K562 (cell line): Measurements from ENCODE around the gene HCAR1. TPM values are rescaled to one million over a fixed set of nuclear protein-coding genes. Genes with fewer than 3 reads are reported as not detected.

Experiments
- ATAC-seq: fragments of 200-7000 bp; cut with Tn5 transposase; 3 replicates; pipeline ENCODE4 v1.9.1; 2020; ENCODE audit warnings: moderate library complexity
- BruUV-seq: library from RNA; stranded (reverse); fragments of 400-500 nt; replicated peaks from 2 replicates; lab custom pipeline; 2021; lab: Mats Ljungman, UMichigan
- CTCF ChIA-PET: fragments of 300-600 bp; formaldehyde crosslinking; extraction: SDS; loops from one replicate; lab custom pipeline; 2021; ENCODE audit warnings: low intra/inter-chr PET ratio; lab: Yijun Ruan, JAX
- POLR2A ChIA-PET: fragments of 300-600, 350-650 bp; sonication (Branson Sonifier 250); formaldehyde crosslinking; extraction: SDS; loops from one replicate; lab custom pipeline; 2021; ENCODE audit warnings: antibody characterized with exemption, inconsistent platforms; lab: Yijun Ruan, JAX
- DNase-seq, 4 experiments: peaks; one replicate each; pipeline versions ENCODE4 v3.0.0 to v3.0.0-alpha.2; 2011 to 2018; ENCODE audit warnings: low spot score in 3 of 4, mixed read lengths in 3 of 4; ENCODE audit errors: extremely low read depth in 1 of 4
- FAIRE-seq: peaks from 2 replicates; lab custom pipeline; 2011; peaks lifted over from hg19 to GRCh38; lab: Jason Lieb, UNC
- H2AFZ ChIP-seq: 2 replicates; pipeline ENCODE4 v1.6.0; 2011; ENCODE audit warnings: low read depth, low read length, control low read depth, inconsistent platforms
- H3K27ac ChIP-seq: fragments of 200-600 bp; 3 replicates; pipeline ENCODE4 v1.8.0; 2011; ENCODE audit warnings: low read depth, mild to moderate bottlenecking, control low read depth, inconsistent platforms, low read length, moderate library complexity, mixed read lengths; ENCODE audit errors: extremely low read depth
- H3K27me3 ChIP-seq, 2 experiments: fragments of 300-600 bp in 1 of 2; 2 replicates in 1 of 2; 3 replicates in 1 of 2; pipeline versions ENCODE4 v1.6.0 to v1.8.0; 2011; ENCODE audit warnings: inconsistent platforms in 2 of 2, low read length in 2 of 2, mild to moderate bottlenecking in 1 of 2, mixed read lengths in 1 of 2, moderate library complexity in 1 of 2; ENCODE audit not compliant: control insufficient read depth in 2 of 2, insufficient read depth in 2 of 2
- H3K36me3 ChIP-seq: fragments of 300-600 bp; 3 replicates; pipeline ENCODE4 v1.8.0; 2011; ENCODE audit warnings: mild to moderate bottlenecking, low read length, inconsistent platforms; ENCODE audit not compliant: control insufficient read depth, insufficient read depth
- H3K4me1 ChIP-seq, 2 experiments: fragments of 200-600 bp in 1 of 2; replicated peaks in 1 of 2; 2 replicates in 1 of 2; 3 replicates in 1 of 2; pipeline versions ENCODE4 v1.5.1 to v1.8.0; 2011; ENCODE audit warnings: inconsistent platforms in 2 of 2, low read length in 2 of 2, mild to moderate bottlenecking in 1 of 2, mixed read lengths in 1 of 2, moderate library complexity in 1 of 2; ENCODE audit not compliant: control insufficient read depth in 2 of 2, insufficient read depth in 2 of 2
- H3K4me2 ChIP-seq: 2 replicates; pipeline ENCODE4 v1.6.1; 2011; ENCODE audit warnings: low read length, control low read depth, inconsistent platforms, mixed read lengths; ENCODE audit not compliant: insufficient read depth
- H3K4me3 ChIP-seq: fragments of 200-600 bp; sonication (generic), shearing (Covaris generic); 2 replicates; pipeline ENCODE4 v1.5.1; 2016; ENCODE audit warnings: control low read depth, inconsistent platforms
- H3K79me2 ChIP-seq: fragments of 200-600 bp; 3 replicates; pipeline ENCODE4 v1.8.0; 2011; ENCODE audit warnings: low read length, inconsistent platforms; ENCODE audit not compliant: control insufficient read depth, insufficient read depth
- H3K9ac ChIP-seq, 2 experiments: 2 replicates each; pipeline versions ENCODE4 v1.6.0 to v1.6.1; 2011; ENCODE audit warnings: low read depth in 2 of 2, low read length in 2 of 2, control low read depth in 1 of 2, inconsistent platforms in 1 of 2, mild to moderate bottlenecking in 1 of 2, mixed read lengths in 1 of 2; ENCODE audit not compliant: insufficient read depth in 1 of 2
- H3K9me1 ChIP-seq: one replicate; pipeline ENCODE4 v1.6.0; 2011; ENCODE audit warnings: inconsistent platforms, mild to moderate bottlenecking, low read length, moderate library complexity; ENCODE audit not compliant: control insufficient read depth, insufficient read depth
- H3K9me3 ChIP-seq: replicated peaks from 2 replicates; pipeline ENCODE4 v1.5.1; 2011; ENCODE audit warnings: low read depth, low read length, inconsistent platforms; ENCODE audit not compliant: control insufficient read depth, insufficient read depth
- H4K20me1 ChIP-seq: replicated peaks from 2 replicates; pipeline ENCODE4 v1.6.1; 2011; ENCODE audit warnings: low read length, inconsistent platforms, mixed read lengths; ENCODE audit not compliant: control insufficient read depth, insufficient read depth
- CC2D1A ChIP-seq: fragments of 450-650 bp; IDR thresholded peaks from 2 replicates; pipeline ENCODE4 v1.6.1; 2017; ENCODE audit warnings: mild to moderate bottlenecking
- LEF1 ChIP-seq: fragments of 450-650 bp; IDR thresholded peaks from 2 replicates; pipeline ENCODE4 v1.6.1; 2016; ENCODE audit warnings: mild to moderate bottlenecking
- SAFB2 ChIP-seq: fragments of 200-400 bp; formaldehyde crosslinking; IDR thresholded peaks from 2 replicates; pipeline ENCODE4 v1.6.1; 2018; ENCODE audit warnings: borderline replicate concordance, low read length, low read depth, moderate library complexity; ENCODE audit not compliant: severe bottlenecking
- SREBF2 ChIP-seq: sonication (generic); formaldehyde crosslinking; IDR thresholded peaks from 2 replicates; pipeline ENCODE4 v1.4.0; 2020; ENCODE audit warnings: mild to moderate bottlenecking, missing genetic modification reagents
- TFAP4 ChIP-seq: sonication (generic); formaldehyde crosslinking; IDR thresholded peaks from 2 replicates; pipeline ENCODE4 v1.8.0; 2022; ENCODE audit warnings: missing genetic modification reagents, mild to moderate bottlenecking, moderate library complexity, borderline replicate concordance
- ZNF274 ChIP-seq: IDR thresholded peaks from 2 replicates; pipeline ENCODE4 v1.6.1; 2011; ENCODE audit warnings: low read depth, mild to moderate bottlenecking, low read length, moderate library complexity, borderline replicate concordance
- ZNF444 ChIP-seq: fragments of 250-450 bp; sonication (Bioruptor Pico); IDR thresholded peaks from 2 replicates; pipeline ENCODE4 v1.4.0; 2020; ENCODE audit warnings: mild to moderate bottlenecking, moderate library complexity
- WGBS: fragments of 100-300 bp; shearing (Covaris generic); methylation state at CpG from one replicate; pipeline ENCODE4 v1.1.6; 2016; ENCODE audit warnings: low coverage, mixed read lengths; ENCODE audit not compliant: insufficient coverage; ENCODE audit errors: missing lambda C conversion rate; 5-methylcytosine and 5-hydroxymethylcytosine counted together
- in situ Hi-C: fragments of 300-500 bp; cut with MboI; formaldehyde crosslinking; loops from 4 replicates; pipeline ENCODE4 v1.15.0; 2018; ENCODE audit warnings: inconsistent platforms, mixed read lengths
- intact Hi-C: fragments of 100-400 bp; cut with micrococcal nuclease; formaldehyde crosslinking; loops from 2 replicates; pipeline ENCODE4 v1.14.2; 2022
- polyA plus RNA-seq, 8 experiments: library from polyadenylated mRNA; depleted of rRNA in 4 of 8; stranded (reverse) in 5 of 8; unstranded in 3 of 8; fragments of >200 nt; fragmentation: Nextera tagmentation in 2 of 8; fragmentation: Illumina TruSeq in 1 of 8; extraction: Ambion mirVana in 2 of 8; extraction: Trizol in 1 of 8; gene quantifications; 2 replicates each; pipeline versions ENCODE4 v1.2.1 to v1.2.3, GENCODE V29; 2011 to 2014; ENCODE audit warnings: inconsistent platforms in 1 of 8, missing spikeins in 1 of 8
- total RNA-seq, 7 experiments: library from RNA; depleted of rRNA in 6 of 7; stranded (reverse); fragments of >200 nt in 6 of 7; fragmentation: Illumina TruSeq in 2 of 7; extraction: Trizol in 2 of 7; gene quantifications; 2 replicates each; pipeline versions ENCODE4 v1.2.1 to v1.2.3, GENCODE V29; 2011 to 2021; ENCODE audit warnings: low replicate concordance in 1 of 7
- TF ChIP-seq, protein P1 (sequence below): sonication (generic); formaldehyde crosslinking; IDR thresholded peaks from 2 replicates; pipeline ENCODE4 v1.8.0; 2022; ENCODE audit warnings: missing genetic modification reagents, mild to moderate bottlenecking, borderline replicate concordance

HCAR1 gene
- total and polyA plus RNA-seq, 9 of the 15 experiments (the other 6 are each of a cell fraction or from before 2014, with no cell fraction given), result not detected

- WGBS, result 0% methylated on average over 1 of the region's 1 CpG
- CTCF ChIA-PET, result no interaction called here
- DNase-seq (no peak), FAIRE-seq (no peak), ATAC-seq (no peak)
- POLR2A ChIA-PET, result interaction anchor here (1.1 kb wide), 1 partner anchor 13 kb away, joined by 3 read pairs; no protein-coding TSS in a partner anchor
- Histone ChIP-seq H3K79me2 (no peaks in the 10 kb centered on the region), H3K4me1 (peaks cover 0 to 8% of the 10 kb centered on the region in 2 experiments; a peak in 1 of 5 replicates), H3K36me3 (no peaks in the 10 kb centered on the region), H4K20me1 (peaks cover 3% of the 10 kb centered on the region; the same call in 1 of the 2 replicates), H3K4me2 (no peak overlapping the region), H3K9me3 (no peaks in the 10 kb centered on the region), H3K9ac (no peak overlapping the region), H3K4me3 (no peak overlapping the region), H3K27ac (no peak overlapping the region), H2AFZ (no peak overlapping the region), H3K9me1 (no peaks in the 10 kb centered on the region), H3K27me3 (peaks cover 0 to 1% of the 10 kb centered on the region in 2 experiments; a peak in 1 of 5 replicates)
- no TSS peak for BruUV-seq
- TF ChIP-seq SREBF2 (CRISPR knock-in tag) (no peak), LEF1 (no peak), TFAP4 (no peak), ZNF274 (no peak), SAFB2 (no peak), CC2D1A (no peak), ZNF444 (CRISPR knock-in tag) (no peak)
- TF ChIP-seq, protein P1, sequence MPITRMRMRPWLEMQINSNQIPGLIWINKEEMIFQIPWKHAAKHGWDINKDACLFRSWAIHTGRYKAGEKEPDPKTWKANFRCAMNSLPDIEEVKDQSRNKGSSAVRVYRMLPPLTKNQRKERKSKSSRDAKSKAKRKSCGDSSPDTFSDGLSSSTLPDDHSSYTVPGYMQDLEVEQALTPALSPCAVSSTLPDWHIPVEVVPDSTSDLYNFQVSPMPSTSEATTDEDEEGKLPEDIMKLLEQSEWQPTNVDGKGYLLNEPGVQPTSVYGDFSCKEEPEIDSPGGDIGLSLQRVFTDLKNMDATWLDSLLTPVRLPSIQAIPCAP (CRISPR knock-in tag), result no peak
- in situ Hi-C loops (no loop called here), intact Hi-C loops (no loop called here)
Observed at GRCh38 chr12:122722387-122722786, 8.3 kb downstream of the HCAR1 start.
